Activated CD8-positive, alpha-beta memory T cell treated with anti-CD3 and anti-CD28 coated beads for 48 hours (primary cell): ENCODE data around the gene WAPL.

Experiments
- DNase-seq, 3 experiments: peaks; one replicate each; pipeline ENCODE4 v3.0.0-alpha.2; 2020; ENCODE audit warnings: low read depth in 2 of 3, low spot score in 2 of 3

Gene WAPL

GRCh38 chr10:86472061-86472460 is 49.5 kb downstream of the WAPL start:
- no peak for DNase-seq

DNA sequence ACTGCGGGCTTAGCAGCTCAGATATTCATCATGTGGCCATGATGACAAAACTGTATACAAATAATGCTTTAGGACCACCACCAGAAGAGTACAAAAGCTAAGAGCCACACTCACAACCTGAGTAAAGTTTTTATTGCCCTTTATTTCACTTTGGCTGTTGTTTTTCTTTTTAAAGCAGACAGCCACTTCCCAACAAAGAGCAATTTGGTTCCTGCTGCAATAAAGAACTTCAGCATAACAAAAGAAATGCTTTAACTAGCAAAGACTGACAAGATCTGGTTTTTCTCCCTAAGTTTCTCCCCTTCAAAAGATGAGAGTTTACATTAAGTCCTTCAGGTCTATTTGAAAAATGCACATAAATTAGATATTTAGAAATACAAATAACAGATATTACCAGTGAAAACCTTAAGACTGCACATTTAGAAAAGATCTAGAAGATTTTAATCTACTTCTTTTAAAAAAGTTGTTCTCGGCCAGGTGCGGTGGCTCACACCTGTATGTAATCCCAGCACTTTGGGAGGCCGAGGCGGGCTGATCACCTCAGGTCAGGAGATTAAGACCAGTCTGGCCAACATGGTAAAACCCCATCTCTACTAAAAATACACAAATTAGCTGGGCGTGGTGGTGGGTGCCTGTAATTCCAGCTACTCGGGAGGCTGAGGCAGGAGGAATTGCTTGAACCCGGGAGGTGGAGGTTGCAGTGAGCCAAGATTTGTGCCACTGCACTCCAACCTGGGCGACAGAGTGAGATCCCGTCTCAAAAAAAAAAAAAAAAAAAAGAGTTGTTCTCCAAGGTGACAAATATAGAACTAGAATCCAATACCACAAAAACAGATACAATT is 59.4 kb downstream of the WAPL start:
- DNase-seq, result no peak

GRCh38 chr10:86451604-86451960 is 70.0 kb downstream of the WAPL start:
- DNase-seq, result no peak

GRCh38 chr10:86450806-86451603 is 70.6 kb downstream of the WAPL start:
- no peak for DNase-seq

DNA sequence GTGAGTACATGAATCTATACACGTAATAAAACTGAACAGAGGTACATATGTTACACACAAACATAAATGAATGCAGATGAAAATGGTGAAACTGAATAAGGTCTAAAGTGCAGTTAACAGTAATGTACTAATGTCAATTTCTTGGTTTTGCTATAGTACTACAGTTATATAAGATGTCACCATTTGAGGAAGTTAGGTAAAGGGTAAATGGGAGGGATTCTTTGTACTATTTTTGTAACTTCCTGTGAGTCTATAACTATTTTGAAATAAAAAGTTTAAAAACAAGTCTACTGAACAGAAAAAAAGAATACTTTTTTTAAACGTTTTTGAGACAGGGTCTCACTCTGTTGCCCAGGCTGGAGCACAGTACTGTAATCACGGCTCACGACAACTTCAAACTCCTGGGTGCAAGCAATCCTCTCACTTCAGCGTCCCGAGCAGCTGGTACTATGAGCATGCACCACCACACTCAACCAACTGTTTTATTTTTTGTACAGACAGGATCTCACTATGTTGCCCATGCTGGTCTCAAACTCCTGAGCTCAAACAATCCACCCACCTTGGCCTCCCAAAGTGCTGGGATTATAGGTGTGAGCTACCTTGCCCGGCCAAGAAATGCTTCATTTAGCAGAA is 71.5 kb downstream of the WAPL start:
- no peak for DNase-seq

DNA sequence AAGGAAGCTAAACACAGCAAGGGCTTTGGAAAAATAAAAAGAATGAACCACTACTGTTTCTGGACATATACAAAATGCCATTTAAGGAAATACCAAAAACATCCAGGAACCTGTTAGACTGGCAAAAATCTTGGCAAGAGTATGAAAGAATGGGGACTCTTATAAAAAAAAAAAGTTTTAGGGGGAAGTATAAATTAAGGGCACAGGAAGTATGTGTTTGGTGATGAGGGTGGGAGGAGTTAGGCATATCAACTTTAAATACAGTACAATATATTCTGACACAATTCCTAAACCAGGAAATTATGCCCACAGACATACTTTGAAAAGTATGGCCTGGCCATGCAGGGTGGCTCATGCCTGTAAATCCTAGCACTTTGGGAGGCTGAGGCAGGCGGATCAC is 74.2 kb downstream of the WAPL start:
- no peak for DNase-seq

- no peak for DNase-seq
These were observed 74.6 kb downstream of the WAPL start for GRCh38 chr10:86446987-86447386.

DNA sequence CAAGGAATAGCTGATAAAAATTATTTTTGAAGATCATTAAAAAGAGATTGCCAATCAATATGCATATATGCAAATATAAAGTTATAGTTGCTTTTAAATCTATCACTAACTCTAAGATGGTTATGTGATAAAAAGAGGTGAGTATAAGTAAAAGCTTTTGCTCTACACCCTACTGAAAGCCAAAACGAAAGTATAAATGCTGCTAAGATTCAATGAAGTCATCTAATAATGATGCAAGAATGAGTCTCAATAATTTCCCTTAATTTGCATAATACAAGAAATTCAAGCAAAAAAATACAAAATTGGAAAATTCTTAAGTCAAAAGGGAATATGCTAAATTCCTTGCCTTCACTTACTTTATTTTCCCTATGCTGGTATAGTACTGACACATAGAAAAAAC is 75.2 kb downstream of the WAPL start:
- no peak for DNase-seq

DNA sequence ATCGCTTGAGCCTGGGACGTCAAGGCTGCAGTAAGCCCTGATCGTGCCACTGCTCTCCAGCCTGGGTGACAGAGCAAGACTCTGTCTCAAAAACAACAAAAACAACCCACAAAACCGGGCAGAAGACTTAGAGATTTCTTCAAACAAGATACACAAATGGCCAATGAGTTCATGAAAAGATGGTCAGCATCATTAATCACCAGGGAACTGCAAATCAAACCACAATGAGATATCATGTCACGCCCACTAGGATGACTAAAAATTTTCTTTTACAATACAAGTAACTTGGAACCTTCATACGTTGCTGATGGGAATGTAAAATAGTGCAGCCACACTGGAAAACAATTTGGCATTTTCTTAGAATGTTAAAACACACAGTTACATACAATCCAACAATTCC is 77.7 kb downstream of the WAPL start:
- no peak for DNase-seq

GRCh38 chr10:86443069-86443468 is 78.5 kb downstream of the WAPL start:
- no peak for DNase-seq

- no peak for DNase-seq
These were observed 80.4 kb downstream of the WAPL start for GRCh38 chr10:86440874-86441843.

DNA sequence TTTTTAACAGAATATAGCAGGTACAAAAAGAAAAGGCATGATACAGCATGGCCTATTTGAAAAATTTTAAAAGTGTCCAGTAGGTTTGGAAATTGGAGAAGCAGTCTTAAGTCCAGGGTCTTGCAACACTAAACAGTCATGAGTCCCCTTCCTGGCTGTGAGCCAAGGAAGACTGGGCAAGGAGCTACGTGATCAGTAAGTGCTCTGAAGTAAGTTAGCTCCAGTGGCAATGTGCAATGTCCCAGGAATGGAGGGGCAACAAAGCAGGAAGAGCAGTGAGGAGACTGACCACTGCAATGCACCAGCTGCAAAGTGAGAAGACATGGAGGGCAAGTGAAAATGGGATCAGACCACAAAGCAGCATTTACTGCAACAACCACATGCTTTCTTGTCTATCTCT is 82.0 kb downstream of the WAPL start:
- DNase-seq, result no peak

DNA sequence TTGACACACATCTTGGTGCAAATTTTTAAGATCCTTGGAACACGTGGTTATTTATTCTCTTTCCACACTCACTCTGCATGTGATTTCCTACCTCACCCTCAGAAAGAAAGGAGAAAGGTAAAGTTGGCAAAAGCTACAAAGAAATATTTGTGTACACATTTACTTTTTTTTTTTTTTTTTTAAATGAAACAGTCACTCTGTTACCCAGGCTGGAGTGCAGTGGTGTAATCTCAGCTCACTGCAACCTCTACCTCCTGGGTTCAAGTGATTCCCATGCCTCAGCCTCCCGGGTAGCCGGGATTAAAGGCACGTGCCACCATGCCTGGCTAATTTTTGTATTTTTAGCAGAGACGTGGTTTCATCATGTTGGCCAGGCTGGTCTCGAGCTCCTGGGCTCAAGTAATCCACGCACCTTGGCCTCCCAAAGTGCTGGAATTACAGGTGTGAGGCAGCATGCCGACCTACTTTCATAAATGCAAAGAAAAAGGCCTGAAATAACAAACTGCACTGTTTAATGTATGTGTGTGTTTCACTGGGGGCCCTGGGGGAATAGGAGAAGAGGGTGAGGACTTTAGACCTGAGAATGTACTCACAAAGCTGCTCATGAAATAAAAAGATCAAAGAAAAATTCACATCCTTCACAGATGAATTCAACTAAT is 83.4 kb downstream of the WAPL start:
- DNase-seq, result no peak

DNA sequence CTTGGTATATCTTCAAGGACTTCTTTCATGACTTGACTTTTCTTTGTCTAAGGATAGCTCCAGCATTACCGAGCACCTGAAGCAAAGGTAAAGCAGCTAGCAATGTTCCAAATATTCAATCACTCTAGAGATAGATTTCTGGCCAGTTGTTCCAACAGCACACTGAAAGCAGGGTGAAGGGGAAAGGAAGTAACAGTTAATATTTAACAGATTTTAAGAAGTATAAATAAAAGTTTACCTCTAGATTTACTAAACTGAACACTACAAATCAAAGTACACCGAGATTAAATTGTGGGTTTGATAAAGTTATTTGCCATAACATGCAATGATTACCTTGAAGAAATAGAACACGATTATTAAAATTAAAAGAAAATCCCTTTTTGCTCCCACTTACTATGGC is 84.1 kb downstream of the WAPL start:
- DNase-seq, result no peak

DNA sequence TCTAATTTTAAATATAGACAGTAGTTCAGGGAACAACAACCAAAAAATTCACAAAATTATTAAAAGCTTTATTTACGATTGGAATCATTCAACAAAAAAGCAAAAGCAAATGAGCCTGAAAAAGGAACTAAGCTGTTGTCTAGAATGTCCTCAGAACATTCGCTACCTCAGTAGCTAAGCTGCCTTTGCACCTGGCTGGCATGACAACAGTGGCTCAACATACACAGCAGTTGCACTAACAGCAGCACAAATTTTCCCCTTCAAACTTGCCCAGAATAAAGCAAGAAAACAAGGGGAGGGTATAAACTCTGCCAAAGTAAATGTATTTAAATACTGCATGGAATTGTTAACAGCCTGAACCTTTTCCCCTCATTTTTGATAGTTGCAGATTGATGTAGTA is 84.6 kb downstream of the WAPL start:
- DNase-seq, result no peak

GRCh38 chr10:86434656-86435055 is 86.9 kb downstream of the WAPL start:
- DNase-seq, result no peak

GRCh38 chr10:86423739-86424138 is 97.9 kb downstream of the WAPL start:
- DNase-seq, result no peak

DNA sequence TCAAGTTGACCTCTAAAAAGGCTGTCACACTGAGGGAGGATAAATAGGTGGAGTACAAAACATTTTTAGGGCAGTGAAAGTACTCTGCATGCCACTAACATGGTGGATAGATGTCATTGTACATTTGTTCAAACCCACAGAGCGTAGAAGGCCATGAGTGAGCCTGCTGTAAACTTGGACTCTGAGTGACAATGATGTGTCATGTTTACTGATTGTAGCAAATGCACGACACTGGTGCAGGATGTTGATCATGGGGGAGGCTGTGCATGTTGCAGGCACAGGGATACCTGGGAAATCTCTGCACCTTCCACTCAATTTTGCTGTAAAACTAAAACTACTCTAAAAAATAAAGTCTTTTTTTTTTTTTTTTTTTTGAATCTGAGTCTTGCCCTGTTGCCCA is 102.5 kb downstream of the WAPL start:
- no peak for DNase-seq

GRCh38 chr10:86415583-86415982 is 106.0 kb downstream of the WAPL start:
- DNase-seq, result no peak

GRCh38 chr10:86415116-86415515 is 106.5 kb downstream of the WAPL start:
- no peak for DNase-seq
